WTC11 (cell line): ENCODE data around the gene BTBD19. TPM values are rescaled to one million over a fixed set of nuclear protein-coding genes. Genes with fewer than 3 reads are reported as not detected.

Experiments
- ATAC-seq: fragments of 200-7000 bp; cut with Tn5 transposase; 2 replicates; pipeline ENCODE4 v1.10.0; 2021; ENCODE audit warnings: mild to moderate bottlenecking, moderate library complexity
- CTCF ChIA-PET: fragments of 300-600 bp; sonication (Branson Sonifier 250); formaldehyde crosslinking; loops from one replicate; lab custom pipeline; 2021; ENCODE audit warnings: antibody characterized with exemption; lab: Charles Lee
- POLR2A ChIA-PET: fragments of 350-600 bp; sonication (Branson Sonifier 250); formaldehyde crosslinking; loops from one replicate; lab custom pipeline; 2021; ENCODE audit warnings: antibody characterized with exemption; lab: Charles Lee
- DNase-seq: peaks from one replicate; pipeline ENCODE4 v3.0.0; 2021; ENCODE audit warnings: low spot score
- H3K27ac Mint-ChIP-seq: 2 replicates; pipeline ENCODE4 v1.8.0; 2021; ENCODE audit warnings: mixed read lengths
- H3K27me3 Mint-ChIP-seq: 2 replicates; pipeline ENCODE4 v1.8.0; 2021; ENCODE audit warnings: low read depth, mild to moderate bottlenecking, moderate library complexity, mixed read lengths
- H3K36me3 Mint-ChIP-seq: 2 replicates; pipeline ENCODE4 v1.8.0; 2021; ENCODE audit warnings: mixed read lengths
- H3K4me1 Mint-ChIP-seq: 2 replicates; pipeline ENCODE4 v1.8.0; 2022; ENCODE audit warnings: mixed read lengths
- H3K4me3 Mint-ChIP-seq: 2 replicates; pipeline ENCODE4 v1.8.0; 2021; ENCODE audit warnings: mild to moderate bottlenecking, moderate library complexity, mixed read lengths
- H3K9me3 Mint-ChIP-seq: 2 replicates; pipeline ENCODE4 v1.8.0; 2021; ENCODE audit warnings: mixed read lengths
- EMX1 ChIP-seq: fragments of 250-450 bp; sonication (Bioruptor Pico); IDR thresholded peaks from 2 replicates; pipeline ENCODE4 v1.8.0; 2021; ENCODE audit warnings: mild to moderate bottlenecking
- ERG ChIP-seq: fragments of 250-450 bp; sonication (Bioruptor Pico); IDR thresholded peaks from 2 replicates; pipeline ENCODE4 v1.8.0; 2021; ENCODE audit warnings: mild to moderate bottlenecking
- IRF1 ChIP-seq: sonication (generic); formaldehyde crosslinking; IDR thresholded peaks from 2 replicates; pipeline ENCODE4 v1.8.0; 2023; ENCODE audit warnings: missing genetic modification reagents
- IRF2 ChIP-seq: sonication (generic); formaldehyde crosslinking; IDR thresholded peaks from 2 replicates; pipeline ENCODE4 v1.8.0; 2022; ENCODE audit warnings: low read depth, missing genetic modification reagents, borderline replicate concordance
- JUN ChIP-seq: sonication (generic); formaldehyde crosslinking; IDR thresholded peaks from 2 replicates; pipeline ENCODE4 v1.8.0; 2023; ENCODE audit warnings: mild to moderate bottlenecking, missing genetic modification reagents
- KAT7 ChIP-seq: sonication (generic); formaldehyde crosslinking; IDR thresholded peaks from 2 replicates; pipeline ENCODE4 v1.8.1; 2023; ENCODE audit warnings: missing genetic modification reagents, mild to moderate bottlenecking, borderline replicate concordance
- MYBL2 ChIP-seq: sonication (generic); formaldehyde crosslinking; IDR thresholded peaks from 2 replicates; pipeline ENCODE4 v1.8.1; 2023; ENCODE audit warnings: mild to moderate bottlenecking, moderate library complexity, missing genetic modification reagents
- RELA ChIP-seq: sonication (generic); formaldehyde crosslinking; IDR thresholded peaks from 2 replicates; pipeline ENCODE4 v1.8.1; 2022; ENCODE audit warnings: missing genetic modification reagents, mild to moderate bottlenecking, borderline replicate concordance
- SOX15 ChIP-seq: fragments of 250-450 bp; sonication (Bioruptor Pico); IDR thresholded peaks from 2 replicates; pipeline ENCODE4 v1.9.0; 2021; ENCODE audit warnings: mild to moderate bottlenecking
- TEAD1 ChIP-seq: sonication (generic); formaldehyde crosslinking; IDR thresholded peaks from 2 replicates; pipeline ENCODE4 v1.8.0; 2022; ENCODE audit warnings: mild to moderate bottlenecking, missing genetic modification reagents
- TP53 ChIP-seq: sonication (generic); formaldehyde crosslinking; IDR thresholded peaks from 2 replicates; pipeline ENCODE4 v1.8.1; 2023; ENCODE audit warnings: mild to moderate bottlenecking, missing genetic modification reagents
- ZNF317 ChIP-seq: sonication (generic); formaldehyde crosslinking; IDR thresholded peaks from 2 replicates; pipeline ENCODE4 v1.8.1; 2023; ENCODE audit warnings: low read depth, mild to moderate bottlenecking, moderate library complexity, missing genetic modification reagents, borderline replicate concordance
- ZNF423 ChIP-seq: fragments of 250-450 bp; sonication (Bioruptor Pico); IDR thresholded peaks from 2 replicates; pipeline ENCODE4 v2.1.2; 2022; ENCODE audit warnings: mild to moderate bottlenecking, moderate library complexity
- total RNA-seq: library from RNA; stranded (reverse); gene quantifications from 3 replicates; pipeline ENCODE4 v1.2.3, GENCODE V29; 2021
- TF ChIP-seq, protein P1 (sequence below): sonication (generic); formaldehyde crosslinking; IDR thresholded peaks from 2 replicates; pipeline ENCODE4 v1.8.0; 2022; ENCODE audit warnings: mild to moderate bottlenecking, missing genetic modification reagents
- TF ChIP-seq, protein P2 (sequence below): fragments of 250-450 bp; sonication (Bioruptor Pico); IDR thresholded peaks from 2 replicates; pipeline ENCODE4 v1.9.0; 2021; ENCODE audit warnings: mild to moderate bottlenecking, borderline replicate concordance
- TF ChIP-seq, protein P3 (sequence below): sonication (generic); formaldehyde crosslinking; IDR thresholded peaks from 2 replicates; pipeline ENCODE4 v1.8.0; 2022; ENCODE audit warnings: missing genetic modification reagents
- TF ChIP-seq, protein P4 (sequence below): sonication (generic); formaldehyde crosslinking; IDR thresholded peaks from 2 replicates; pipeline ENCODE4 v1.8.1; 2022; ENCODE audit warnings: mild to moderate bottlenecking, moderate library complexity, missing genetic modification reagents

BTBD19 gene
- total RNA-seq, 1 experiment from 2014 or later: 1.7 TPM

DNA sequence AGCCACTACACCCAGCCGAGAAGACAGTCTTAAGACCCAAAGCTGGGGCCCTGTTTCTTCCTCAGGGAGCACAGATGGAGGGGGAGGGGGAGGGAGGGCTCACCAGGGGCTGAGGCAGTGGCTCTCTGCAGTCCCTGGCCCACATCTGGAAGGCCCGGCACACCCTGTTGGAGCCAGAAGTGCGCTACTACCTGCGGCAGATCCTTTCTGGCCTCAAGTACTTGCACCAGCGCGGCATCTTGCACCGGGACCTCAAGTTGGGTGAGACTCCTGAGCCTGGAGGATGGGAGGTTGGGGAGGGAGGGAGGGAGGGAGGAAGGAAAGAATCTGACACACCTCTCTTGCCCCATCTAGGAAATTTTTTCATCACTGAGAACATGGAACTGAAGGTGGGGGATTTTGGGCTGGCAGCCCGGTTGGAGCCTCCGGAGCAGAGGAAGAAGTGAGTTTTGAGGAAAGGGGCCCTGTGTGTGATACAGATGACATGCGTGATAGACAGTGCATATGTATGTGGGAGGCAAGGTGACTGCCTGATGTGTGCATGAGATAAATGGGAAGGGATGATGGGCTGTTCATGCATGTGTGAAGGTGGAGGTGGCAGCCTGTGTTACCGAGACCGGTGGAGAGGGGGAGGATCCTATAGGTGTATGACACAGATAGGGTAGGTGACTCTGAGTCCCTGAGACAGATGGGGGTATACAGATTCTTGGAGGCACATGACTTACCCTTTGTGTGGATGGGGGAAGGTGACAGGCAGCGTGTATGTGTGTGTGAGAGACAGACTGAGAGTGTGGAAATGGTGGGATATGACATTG lies 6.6 kb upstream of the BTBD19 start:
- Mint-ChIP-seq H3K9me3 (no peaks in the 10 kb centered on the region), H3K4me3 (peak overlapping the region; percentile 79), H3K4me1 (peaks cover 18% of the 10 kb centered on the region), H3K27me3 (peaks cover 3% of the 10 kb centered on the region; the same call in 1 of the 2 replicates), H3K27ac (peak overlapping the region; percentile 5; the same call in 1 of the 2 replicates), H3K36me3 (peaks cover 18% of the 10 kb centered on the region)
- no peak for TF ChIP-seq KAT7 (CRISPR knock-in tag)
- TF ChIP-seq, protein P1, sequence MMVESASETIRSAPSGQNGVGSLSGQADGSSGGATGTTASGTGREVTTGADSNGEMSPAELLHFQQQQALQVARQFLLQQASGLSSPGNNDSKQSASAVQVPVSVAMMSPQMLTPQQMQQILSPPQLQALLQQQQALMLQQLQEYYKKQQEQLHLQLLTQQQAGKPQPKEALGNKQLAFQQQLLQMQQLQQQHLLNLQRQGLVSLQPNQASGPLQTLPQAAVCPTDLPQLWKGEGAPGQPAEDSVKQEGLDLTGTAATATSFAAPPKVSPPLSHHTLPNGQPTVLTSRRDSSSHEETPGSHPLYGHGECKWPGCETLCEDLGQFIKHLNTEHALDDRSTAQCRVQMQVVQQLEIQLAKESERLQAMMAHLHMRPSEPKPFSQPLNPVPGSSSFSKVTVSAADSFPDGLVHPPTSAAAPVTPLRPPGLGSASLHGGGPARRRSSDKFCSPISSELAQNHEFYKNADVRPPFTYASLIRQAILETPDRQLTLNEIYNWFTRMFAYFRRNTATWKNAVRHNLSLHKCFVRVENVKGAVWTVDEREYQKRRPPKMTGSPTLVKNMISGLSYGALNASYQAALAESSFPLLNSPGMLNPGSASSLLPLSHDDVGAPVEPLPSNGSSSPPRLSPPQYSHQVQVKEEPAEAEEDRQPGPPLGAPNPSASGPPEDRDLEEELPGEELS (CRISPR knock-in tag): no peak
- TF ChIP-seq ZNF423 (CRISPR knock-in tag): no peak
- TF ChIP-seq TP53: no peak
- no peak for TF ChIP-seq JUN (CRISPR knock-in tag)
- no peak for TF ChIP-seq RELA (CRISPR knock-in tag)
- TF ChIP-seq, protein P2, sequence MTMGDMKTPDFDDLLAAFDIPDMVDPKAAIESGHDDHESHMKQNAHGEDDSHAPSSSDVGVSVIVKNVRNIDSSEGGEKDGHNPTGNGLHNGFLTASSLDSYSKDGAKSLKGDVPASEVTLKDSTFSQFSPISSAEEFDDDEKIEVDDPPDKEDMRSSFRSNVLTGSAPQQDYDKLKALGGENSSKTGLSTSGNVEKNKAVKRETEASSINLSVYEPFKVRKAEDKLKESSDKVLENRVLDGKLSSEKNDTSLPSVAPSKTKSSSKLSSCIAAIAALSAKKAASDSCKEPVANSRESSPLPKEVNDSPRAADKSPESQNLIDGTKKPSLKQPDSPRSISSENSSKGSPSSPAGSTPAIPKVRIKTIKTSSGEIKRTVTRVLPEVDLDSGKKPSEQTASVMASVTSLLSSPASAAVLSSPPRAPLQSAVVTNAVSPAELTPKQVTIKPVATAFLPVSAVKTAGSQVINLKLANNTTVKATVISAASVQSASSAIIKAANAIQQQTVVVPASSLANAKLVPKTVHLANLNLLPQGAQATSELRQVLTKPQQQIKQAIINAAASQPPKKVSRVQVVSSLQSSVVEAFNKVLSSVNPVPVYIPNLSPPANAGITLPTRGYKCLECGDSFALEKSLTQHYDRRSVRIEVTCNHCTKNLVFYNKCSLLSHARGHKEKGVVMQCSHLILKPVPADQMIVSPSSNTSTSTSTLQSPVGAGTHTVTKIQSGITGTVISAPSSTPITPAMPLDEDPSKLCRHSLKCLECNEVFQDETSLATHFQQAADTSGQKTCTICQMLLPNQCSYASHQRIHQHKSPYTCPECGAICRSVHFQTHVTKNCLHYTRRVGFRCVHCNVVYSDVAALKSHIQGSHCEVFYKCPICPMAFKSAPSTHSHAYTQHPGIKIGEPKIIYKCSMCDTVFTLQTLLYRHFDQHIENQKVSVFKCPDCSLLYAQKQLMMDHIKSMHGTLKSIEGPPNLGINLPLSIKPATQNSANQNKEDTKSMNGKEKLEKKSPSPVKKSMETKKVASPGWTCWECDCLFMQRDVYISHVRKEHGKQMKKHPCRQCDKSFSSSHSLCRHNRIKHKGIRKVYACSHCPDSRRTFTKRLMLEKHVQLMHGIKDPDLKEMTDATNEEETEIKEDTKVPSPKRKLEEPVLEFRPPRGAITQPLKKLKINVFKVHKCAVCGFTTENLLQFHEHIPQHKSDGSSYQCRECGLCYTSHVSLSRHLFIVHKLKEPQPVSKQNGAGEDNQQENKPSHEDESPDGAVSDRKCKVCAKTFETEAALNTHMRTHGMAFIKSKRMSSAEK (CRISPR knock-in tag): no peak
- no peak for TF ChIP-seq ZNF317
- no peak for TF ChIP-seq EMX1
- no peak for TF ChIP-seq TEAD1 (CRISPR knock-in tag)
- TF ChIP-seq, protein P3, sequence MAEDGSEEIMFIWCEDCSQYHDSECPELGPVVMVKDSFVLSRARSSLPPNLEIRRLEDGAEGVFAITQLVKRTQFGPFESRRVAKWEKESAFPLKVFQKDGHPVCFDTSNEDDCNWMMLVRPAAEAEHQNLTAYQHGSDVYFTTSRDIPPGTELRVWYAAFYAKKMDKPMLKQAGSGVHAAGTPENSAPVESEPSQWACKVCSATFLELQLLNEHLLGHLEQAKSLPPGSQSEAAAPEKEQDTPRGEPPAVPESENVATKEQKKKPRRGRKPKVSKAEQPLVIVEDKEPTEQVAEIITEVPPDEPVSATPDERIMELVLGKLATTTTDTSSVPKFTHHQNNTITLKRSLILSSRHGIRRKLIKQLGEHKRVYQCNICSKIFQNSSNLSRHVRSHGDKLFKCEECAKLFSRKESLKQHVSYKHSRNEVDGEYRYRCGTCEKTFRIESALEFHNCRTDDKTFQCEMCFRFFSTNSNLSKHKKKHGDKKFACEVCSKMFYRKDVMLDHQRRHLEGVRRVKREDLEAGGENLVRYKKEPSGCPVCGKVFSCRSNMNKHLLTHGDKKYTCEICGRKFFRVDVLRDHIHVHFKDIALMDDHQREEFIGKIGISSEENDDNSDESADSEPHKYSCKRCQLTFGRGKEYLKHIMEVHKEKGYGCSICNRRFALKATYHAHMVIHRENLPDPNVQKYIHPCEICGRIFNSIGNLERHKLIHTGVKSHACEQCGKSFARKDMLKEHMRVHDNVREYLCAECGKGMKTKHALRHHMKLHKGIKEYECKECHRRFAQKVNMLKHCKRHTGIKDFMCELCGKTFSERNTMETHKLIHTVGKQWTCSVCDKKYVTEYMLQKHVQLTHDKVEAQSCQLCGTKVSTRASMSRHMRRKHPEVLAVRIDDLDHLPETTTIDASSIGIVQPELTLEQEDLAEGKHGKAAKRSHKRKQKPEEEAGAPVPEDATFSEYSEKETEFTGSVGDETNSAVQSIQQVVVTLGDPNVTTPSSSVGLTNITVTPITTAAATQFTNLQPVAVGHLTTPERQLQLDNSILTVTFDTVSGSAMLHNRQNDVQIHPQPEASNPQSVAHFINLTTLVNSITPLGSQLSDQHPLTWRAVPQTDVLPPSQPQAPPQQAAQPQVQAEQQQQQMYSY (CRISPR knock-in tag): no peak
- POLR2A ChIA-PET: interaction anchor here (2.0 to 4.3 kb wide), 2 partner anchors 7 to 12 kb away, joined by 24 to 43 read pairs; partner anchors contain the start of gene BTBD19
- DNase-seq: no peak
- CTCF ChIA-PET: interaction anchor here (0.5 to 3.3 kb wide), 8 partner anchors 11 to 209 kb away, joined by 3 to 35 read pairs (median 10); partner anchors contain the start of gene HECTD3
- ATAC-seq: no peak

- no peak for DNase-seq
- ChIA-PET POLR2A (interaction anchor here (4.3 kb wide), 1 partner anchor 11 kb away, joined by 43 read pairs; no protein-coding TSS in a partner anchor), CTCF (interaction anchor here (0.5 to 1.5 kb wide), 3 partner anchors 18 to 166 kb away, joined by 3 to 4 read pairs (median 4); no protein-coding TSS in a partner anchor)
- Mint-ChIP-seq H3K4me1 (peaks cover 26% of the 10 kb centered on the region), H3K27ac (peak overlapping the region; percentile 5; the same call in 1 of the 2 replicates), H3K4me3 (peak overlapping the region; percentile 3; the same call in 1 of the 2 replicates), H3K27me3 (peaks cover 3% of the 10 kb centered on the region; the same call in 1 of the 2 replicates), H3K9me3 (no peaks in the 10 kb centered on the region), H3K36me3 (peaks cover 22% of the 10 kb centered on the region)
- ATAC-seq: no peak
- TF ChIP-seq IRF1 (CRISPR knock-in tag) (no peak), ERG (CRISPR knock-in tag) (no peak), IRF2 (CRISPR knock-in tag) (no peak), MYBL2 (no peak), EMX1 (no peak), SOX15 (CRISPR knock-in tag) (no peak), ZNF317 (no peak)
- TF ChIP-seq, protein P4, sequence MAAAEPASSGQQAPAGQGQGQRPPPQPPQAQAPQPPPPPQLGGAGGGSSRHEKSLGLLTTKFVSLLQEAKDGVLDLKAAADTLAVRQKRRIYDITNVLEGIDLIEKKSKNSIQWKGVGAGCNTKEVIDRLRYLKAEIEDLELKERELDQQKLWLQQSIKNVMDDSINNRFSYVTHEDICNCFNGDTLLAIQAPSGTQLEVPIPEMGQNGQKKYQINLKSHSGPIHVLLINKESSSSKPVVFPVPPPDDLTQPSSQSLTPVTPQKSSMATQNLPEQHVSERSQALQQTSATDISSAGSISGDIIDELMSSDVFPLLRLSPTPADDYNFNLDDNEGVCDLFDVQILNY: no peak
Observed at GRCh38 chr1:44802306-44803061, 5.8 kb upstream of the BTBD19 start.
